H9 (cell line): ENCODE data around the gene TRAPPC2L. TPM values are rescaled to one million over a fixed set of nuclear protein-coding genes. Genes with fewer than 3 reads are reported as not detected.

ENCODE experiments used
- DNase-seq: peaks from one replicate; pipeline ENCODE4 v3.0.0-alpha.2; 2017
- H2AFZ ChIP-seq: one replicate; pipeline ENCODE4 v1.6.1; 2013; ENCODE audit warnings: mild to moderate bottlenecking, low read length, control low read depth, moderate library complexity
- H2AK5ac ChIP-seq: 2 replicates; pipeline ENCODE4 v1.6.1; 2013; ENCODE audit warnings: low read length, control low read depth, mixed read lengths; ENCODE audit not compliant: insufficient read length
- H2BK120ac ChIP-seq: one replicate; pipeline ENCODE4 v1.6.1; 2013; ENCODE audit warnings: low read depth, mild to moderate bottlenecking, low read length, control low read depth, inconsistent platforms; ENCODE audit not compliant: poor library complexity, severe bottlenecking
- H2BK12ac ChIP-seq: 2 replicates; pipeline ENCODE4 v1.6.1; 2013; ENCODE audit warnings: low read length, control low read depth, mixed read lengths, low read depth; ENCODE audit not compliant: insufficient read length
- H2BK15ac ChIP-seq: 2 replicates; pipeline ENCODE4 v1.6.1; 2013; ENCODE audit warnings: low read depth, low read length, control low read depth
- H2BK20ac ChIP-seq: one replicate; pipeline ENCODE4 v1.6.1; 2013; ENCODE audit warnings: low read depth, mild to moderate bottlenecking, low read length, control low read depth, inconsistent platforms; ENCODE audit not compliant: poor library complexity, severe bottlenecking
- H2BK5ac ChIP-seq: 2 replicates; pipeline ENCODE4 v1.6.1; 2013; ENCODE audit warnings: low read length, control low read depth, mixed read lengths; ENCODE audit not compliant: insufficient read length
- H3K14ac ChIP-seq: 2 replicates; pipeline ENCODE4 v1.6.1; 2013; ENCODE audit warnings: low read length, control low read depth; ENCODE audit not compliant: insufficient read depth
- H3K18ac ChIP-seq: 2 replicates; pipeline ENCODE4 v1.6.1; 2013; ENCODE audit warnings: low read depth, mild to moderate bottlenecking, mixed read lengths, low read length, control low read depth; ENCODE audit not compliant: insufficient read length
- H3K23ac ChIP-seq: 2 replicates; pipeline ENCODE4 v1.6.1; 2013; ENCODE audit warnings: low read length, control low read depth, mixed read lengths, low read depth; ENCODE audit not compliant: insufficient read length
- H3K23me2 ChIP-seq: 2 replicates; pipeline ENCODE4 v1.6.1; 2013; ENCODE audit warnings: low read depth, mild to moderate bottlenecking, mixed read lengths, low read length, control low read depth; ENCODE audit not compliant: insufficient read length, poor library complexity, severe bottlenecking
- H3K27ac ChIP-seq: 2 replicates; pipeline ENCODE4 v1.5.1; 2013; ENCODE audit warnings: low read length, control low read depth, mixed read lengths, low read depth; ENCODE audit not compliant: insufficient read length
- H3K27me3 ChIP-seq: 2 replicates; pipeline ENCODE4 v1.6.1; 2013; ENCODE audit warnings: low read length, control low read depth, inconsistent platforms; ENCODE audit not compliant: insufficient read depth
- H3K4ac ChIP-seq: 2 replicates; pipeline ENCODE4 v1.6.1; 2013; ENCODE audit warnings: low read depth, mild to moderate bottlenecking, control low read depth, inconsistent platforms, low read length, moderate library complexity
- H3K4me1 ChIP-seq: 2 replicates; pipeline ENCODE4 v1.6.1; 2013; ENCODE audit warnings: low read length, control low read depth, inconsistent platforms; ENCODE audit not compliant: insufficient read depth
- H3K4me2 ChIP-seq: 2 replicates; pipeline ENCODE4 v1.6.1; 2013; ENCODE audit warnings: low read length, control low read depth, mixed read lengths; ENCODE audit not compliant: insufficient read length, insufficient read depth
- H3K56ac ChIP-seq: 2 replicates; pipeline ENCODE4 v1.6.1; 2013; ENCODE audit warnings: low read depth, mild to moderate bottlenecking, mixed read lengths, low read length, control low read depth; ENCODE audit not compliant: insufficient read length
- H3K79me1 ChIP-seq: 2 replicates; pipeline ENCODE4 v1.6.1; 2013; ENCODE audit warnings: low read depth, mild to moderate bottlenecking, moderate library complexity, low read length, control low read depth, inconsistent platforms; ENCODE audit not compliant: insufficient read depth, poor library complexity, severe bottlenecking
- H3K79me2 ChIP-seq: 2 replicates; pipeline ENCODE4 v1.6.1; 2013; ENCODE audit warnings: low read length, control low read depth, inconsistent platforms; ENCODE audit not compliant: insufficient read depth
- H3K9ac ChIP-seq: 2 replicates; pipeline ENCODE4 v1.6.1; 2013; ENCODE audit warnings: low read length, control low read depth, mixed read lengths; ENCODE audit not compliant: insufficient read length; ENCODE audit errors: extremely low read depth
- H3K9me3 ChIP-seq: one replicate; pipeline ENCODE4 v1.6.1; 2013; ENCODE audit warnings: low read depth, low read length, inconsistent platforms; ENCODE audit not compliant: control insufficient read depth
- H3T11ph ChIP-seq: one replicate; pipeline ENCODE4 v1.6.1; 2013; ENCODE audit warnings: mild to moderate bottlenecking, low read length, control low read depth, inconsistent platforms
- H4K20me1 ChIP-seq: one replicate; pipeline ENCODE4 v1.6.1; 2013; ENCODE audit not compliant: control insufficient read depth, insufficient read length, insufficient read depth
- H4K5ac ChIP-seq: 2 replicates; pipeline ENCODE4 v1.6.1; 2013; ENCODE audit warnings: low read depth, mild to moderate bottlenecking, mixed read lengths, low read length, control low read depth; ENCODE audit not compliant: insufficient read length
- H4K8ac ChIP-seq: replicated peaks from 2 replicates; pipeline ENCODE4 v1.6.1; 2013; ENCODE audit warnings: low read length, control low read depth, mixed read lengths, low read depth; ENCODE audit not compliant: insufficient read length
- H4K91ac ChIP-seq: 2 replicates; pipeline ENCODE4 v1.6.1; 2013; ENCODE audit warnings: low read depth, mild to moderate bottlenecking, moderate library complexity, mixed read lengths, low read length, control low read depth; ENCODE audit not compliant: insufficient read length
- H3K27ac Mint-ChIP-seq, 3 experiments: 2 replicates in 2 of 3; 3 replicates in 1 of 3; pipeline ENCODE4 v1.8.0; 2020 to 2021; ENCODE audit warnings: mixed read lengths in 3 of 3, mild to moderate bottlenecking in 1 of 3, moderate library complexity in 1 of 3
- H3K27me3 Mint-ChIP-seq: 2 replicates; pipeline ENCODE4 v1.8.0; 2021; ENCODE audit warnings: low read depth, mild to moderate bottlenecking, moderate library complexity, mixed read lengths
- H3K36me3 Mint-ChIP-seq, 3 experiments: 2 replicates in 2 of 3; 3 replicates in 1 of 3; pipeline ENCODE4 v1.8.0; 2020 to 2021; ENCODE audit warnings: low read depth in 3 of 3, mixed read lengths in 3 of 3; ENCODE audit not compliant: insufficient read depth in 1 of 3
- H3K4me1 Mint-ChIP-seq, 2 experiments: 2 replicates each; pipeline ENCODE4 v1.8.0; 2020; ENCODE audit warnings: mixed read lengths in 2 of 2
- H3K4me3 Mint-ChIP-seq, 2 experiments: 2 replicates in 1 of 2; 3 replicates in 1 of 2; pipeline ENCODE4 v1.8.0; 2020 to 2021; ENCODE audit warnings: mild to moderate bottlenecking in 2 of 2, mixed read lengths in 2 of 2, moderate library complexity in 1 of 2
- H3K9me3 Mint-ChIP-seq, 2 experiments: 2 replicates in 1 of 2; 3 replicates in 1 of 2; pipeline ENCODE4 v1.8.0; 2020; ENCODE audit warnings: mild to moderate bottlenecking in 2 of 2, mixed read lengths in 2 of 2, moderate library complexity in 1 of 2
- CTCF ChIP-seq: fragments of 200-600 bp; sonication (generic); conservative IDR thresholded peaks from 3 replicates; pipeline ENCODE4 v1.8.0; 2021; ENCODE audit warnings: antibody characterized with exemption, mild to moderate bottlenecking
- WGBS: extraction: QIAGEN DNeasy Blood & Tissue Kit; methylation state at CpG from one replicate; pipeline ENCODE4 v1.1.7; 2013; ENCODE audit warnings: missing lambda C conversion rate, low lambda C conversion rate, mixed read lengths; ENCODE audit not compliant: insufficient read length; ENCODE audit errors: extremely low coverage; 5-methylcytosine and 5-hydroxymethylcytosine counted together
- total RNA-seq: library from RNA; stranded (reverse); gene quantifications from 2 replicates; pipeline ENCODE4 v1.2.1, GENCODE V29; 2021

TRAPPC2L gene
- total RNA-seq, 1 experiment from 2014 or later = 90.3 TPM

- H2BK12ac ChIP-seq = no peak overlapping the region
Observed at GRCh38 chr16:88830783-88831182, 26.1 kb upstream of the TRAPPC2L start.

More at GRCh38 chr16:88830783-88831182, 26.1 kb upstream of the TRAPPC2L start:
- H3K9me3 ChIP-seq = no peaks in the 10 kb centered on the region
- H3K4me2 ChIP-seq = no peak overlapping the region
- H2AK5ac ChIP-seq = no peak overlapping the region
- Mint-ChIP-seq H3K4me1 (no peaks in the 10 kb centered on the region), H3K4me3 (peak overlapping the region in 1 of 2 experiments; percentile 14; a peak in 2 of 5 replicates), H3K9me3 (no peaks in the 10 kb centered on the region), H3K27me3 (no peaks in the 10 kb centered on the region), H3K27ac (no peak overlapping the region), H3K36me3 (peaks cover 0 to 6% (median 3%) of the 10 kb centered on the region in 3 experiments; a peak in 3 of 7 replicates)
- no peak overlapping the region for H2BK20ac ChIP-seq
- H2BK5ac ChIP-seq = no peak overlapping the region
- no peak overlapping the region for H3T11ph ChIP-seq
- H3K56ac ChIP-seq = no peak overlapping the region
- H2BK15ac ChIP-seq = no peak overlapping the region
- H3K14ac ChIP-seq = no peak overlapping the region
- H3K4me1 ChIP-seq = no peaks in the 10 kb centered on the region
- no peak for DNase-seq
- no CpG with 5 or more reads among the region's 14 CpGs for WGBS
- H3K27me3 ChIP-seq = no peaks in the 10 kb centered on the region
- no peaks in the 10 kb centered on the region for H3K23me2 ChIP-seq
- no peak overlapping the region for H4K8ac ChIP-seq
- H3K9ac ChIP-seq = no peak overlapping the region
- H3K79me2 ChIP-seq = no peaks in the 10 kb centered on the region
- H4K20me1 ChIP-seq = no peaks in the 10 kb centered on the region
- no peak overlapping the region for H3K23ac ChIP-seq
- TF ChIP-seq CTCF = no peak
- no peak overlapping the region for H4K5ac ChIP-seq
- no peak overlapping the region for H3K27ac ChIP-seq
- H4K91ac ChIP-seq = no peak overlapping the region
- H3K18ac ChIP-seq = no peak overlapping the region
- H2AFZ ChIP-seq = no peak overlapping the region
- no peak overlapping the region for H2BK120ac ChIP-seq
- no peak overlapping the region for H3K4ac ChIP-seq
- no peaks in the 10 kb centered on the region for H3K79me1 ChIP-seq
